Loucy (cell line): ENCODE results near the gene RAB15.

Experiments used
- EZH2phosphoT487 ChIP-seq: fragments of 200-600 bp; IDR thresholded peaks from 2 replicates; pipeline ENCODE4 v1.6.1; 2018; ENCODE audit warnings: antibody characterized with exemption, mild to moderate bottlenecking, moderate library complexity, borderline replicate concordance
- TF ChIP-seq, protein P1 (sequence below): fragments of 200-600 bp; sonication (generic); conservative IDR thresholded peaks from 2 replicates; pipeline ENCODE4 v1.5.1; 2014; ENCODE audit warnings: mild to moderate bottlenecking, antibody characterized with exemption, low read length

DNA sequence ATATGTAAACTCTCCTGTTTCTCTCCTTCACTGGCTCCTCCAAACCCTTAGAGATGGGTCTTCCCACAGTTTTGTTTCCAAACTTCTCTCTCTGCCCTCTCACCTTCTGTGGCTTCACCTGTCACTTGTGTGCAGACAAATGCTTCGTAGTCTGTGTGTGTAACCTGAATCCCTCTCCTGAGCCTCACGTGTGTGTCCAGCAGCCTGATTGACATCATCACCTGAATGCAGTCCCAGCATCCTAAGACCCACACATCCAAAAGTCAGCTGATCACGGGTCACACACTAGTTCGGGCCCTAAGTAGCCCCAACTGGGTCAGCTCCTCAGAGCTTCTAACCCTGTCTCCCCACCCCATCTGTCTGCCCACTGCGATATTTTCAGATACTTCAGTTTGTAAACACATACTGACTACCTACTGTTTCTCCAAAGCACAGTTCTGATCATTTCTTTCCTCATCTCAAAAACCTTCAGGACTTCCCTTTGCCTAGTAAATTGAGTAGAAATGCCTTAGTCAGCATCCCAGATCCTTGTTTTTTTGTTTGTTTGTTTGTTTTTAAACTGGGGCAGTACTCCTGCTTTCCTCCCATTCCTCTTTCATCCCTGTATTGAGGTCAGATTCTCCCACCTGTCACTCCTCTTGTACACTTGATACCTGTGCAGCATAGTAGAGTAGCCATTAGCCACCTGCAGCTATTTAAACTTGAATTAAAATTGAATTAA lies 38.2 kb upstream of the RAB15 start:
- TF ChIP-seq, protein P1, sequence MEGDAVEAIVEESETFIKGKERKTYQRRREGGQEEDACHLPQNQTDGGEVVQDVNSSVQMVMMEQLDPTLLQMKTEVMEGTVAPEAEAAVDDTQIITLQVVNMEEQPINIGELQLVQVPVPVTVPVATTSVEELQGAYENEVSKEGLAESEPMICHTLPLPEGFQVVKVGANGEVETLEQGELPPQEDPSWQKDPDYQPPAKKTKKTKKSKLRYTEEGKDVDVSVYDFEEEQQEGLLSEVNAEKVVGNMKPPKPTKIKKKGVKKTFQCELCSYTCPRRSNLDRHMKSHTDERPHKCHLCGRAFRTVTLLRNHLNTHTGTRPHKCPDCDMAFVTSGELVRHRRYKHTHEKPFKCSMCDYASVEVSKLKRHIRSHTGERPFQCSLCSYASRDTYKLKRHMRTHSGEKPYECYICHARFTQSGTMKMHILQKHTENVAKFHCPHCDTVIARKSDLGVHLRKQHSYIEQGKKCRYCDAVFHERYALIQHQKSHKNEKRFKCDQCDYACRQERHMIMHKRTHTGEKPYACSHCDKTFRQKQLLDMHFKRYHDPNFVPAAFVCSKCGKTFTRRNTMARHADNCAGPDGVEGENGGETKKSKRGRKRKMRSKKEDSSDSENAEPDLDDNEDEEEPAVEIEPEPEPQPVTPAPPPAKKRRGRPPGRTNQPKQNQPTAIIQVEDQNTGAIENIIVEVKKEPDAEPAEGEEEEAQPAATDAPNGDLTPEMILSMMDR, result no peak
- TF ChIP-seq EZH2phosphoT487, result no peak
